HG02884 (cell line): ENCODE data around the gene CDCA4.

ENCODE experiments used
- ATAC-seq: cut with Tn5 transposase; IDR thresholded peaks from one replicate; pipeline ENCODE4 v1.9.1; 2021; ENCODE audit warnings: mild to moderate bottlenecking, moderate library complexity; ENCODE audit not compliant: unreplicated experiment

Gene CDCA4

GRCh38 chr14:105059035-105059924 lies 38.4 kb upstream of the CDCA4 start:
- ATAC-seq, result no peak

- ATAC-seq, result no peak
These were observed 37.7 kb upstream of the CDCA4 start for GRCh38 chr14:105058521-105059034.

- ATAC-seq, result no peak
These were observed 35.5 kb upstream of the CDCA4 start for GRCh38 chr14:105056303-105056831.

GRCh38 chr14:105055736-105056302 lies 34.9 kb upstream of the CDCA4 start:
- no peak for ATAC-seq

- no peak for ATAC-seq
These were observed 34.5 kb upstream of the CDCA4 start for GRCh38 chr14:105055334-105055733.

GRCh38 chr14:105053996-105054395 lies 33.1 kb upstream of the CDCA4 start:
- no peak for ATAC-seq

DNA sequence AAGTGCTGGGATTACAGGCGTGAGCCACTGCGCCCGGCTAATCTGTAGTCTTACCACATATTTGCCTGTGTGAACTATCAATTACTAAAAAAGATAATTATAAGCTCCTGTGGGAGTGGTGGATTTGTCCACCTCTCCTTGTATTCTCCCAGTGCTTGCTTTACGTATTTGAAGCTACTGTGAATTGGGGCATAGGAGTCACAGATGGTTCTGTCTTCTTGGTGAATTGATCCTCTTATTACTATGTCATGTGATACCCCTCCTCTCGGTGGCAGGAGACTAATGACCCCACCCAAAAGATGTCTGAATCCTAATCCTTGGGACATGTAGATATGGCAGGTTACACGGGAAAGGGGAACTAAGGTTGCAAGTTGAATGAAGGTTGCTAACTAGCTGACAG lies 32.5 kb upstream of the CDCA4 start:
- no peak for ATAC-seq

- no peak for ATAC-seq
These were observed 31.2 kb upstream of the CDCA4 start for GRCh38 chr14:105052110-105052458.

DNA sequence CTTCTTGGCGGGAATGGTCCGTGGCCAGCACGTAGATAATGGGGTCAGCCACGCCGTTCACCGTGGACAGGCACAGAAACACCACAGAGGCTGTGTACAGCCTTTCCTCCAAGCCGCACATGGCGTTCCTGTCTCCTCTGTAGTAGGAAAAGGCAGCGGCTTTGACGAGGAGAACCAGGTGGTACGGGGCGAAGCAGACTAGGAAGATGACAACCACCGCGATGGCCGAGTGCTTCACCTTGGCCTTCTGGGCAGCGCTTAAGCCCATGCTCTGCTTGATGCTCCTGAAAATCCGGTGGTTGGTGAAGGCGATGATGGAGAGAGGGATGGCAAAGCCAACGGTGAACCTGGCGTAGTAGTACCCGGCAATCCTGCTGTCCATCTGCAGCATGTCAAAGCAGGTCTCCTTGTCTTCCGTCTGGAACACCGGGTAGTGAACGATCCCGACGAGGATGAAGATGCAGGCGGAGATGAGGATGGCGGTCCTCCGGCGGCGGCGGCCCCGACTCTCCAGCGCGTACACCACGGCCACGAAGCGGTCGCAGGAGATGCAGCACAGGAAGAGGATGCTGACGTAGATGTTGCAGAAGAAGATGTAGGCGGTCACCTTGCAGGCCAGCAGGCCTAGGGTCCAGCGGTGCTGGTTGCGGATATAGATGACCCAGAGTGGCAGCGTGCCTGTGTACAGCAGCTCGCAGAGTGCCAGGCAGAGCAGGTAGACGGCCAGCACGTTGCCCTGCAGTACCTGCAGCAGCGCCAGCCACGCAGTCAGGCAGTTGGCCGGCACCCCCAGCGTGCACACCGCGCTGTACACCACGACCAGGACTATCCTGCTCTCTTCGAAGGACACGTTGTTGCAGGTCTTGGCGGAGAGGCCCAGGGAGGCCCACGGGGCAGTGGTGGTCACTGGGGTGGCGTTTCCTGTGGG lies 30.6 kb upstream of the CDCA4 start:
- no peak for ATAC-seq

GRCh38 chr14:105050551-105050897 lies 29.6 kb upstream of the CDCA4 start:
- ATAC-seq, result no peak

- no peak for ATAC-seq
These were observed 29.1 kb upstream of the CDCA4 start for GRCh38 chr14:105049753-105050550.

GRCh38 chr14:105047283-105048016 lies 26.6 kb upstream of the CDCA4 start:
- no peak for ATAC-seq

DNA sequence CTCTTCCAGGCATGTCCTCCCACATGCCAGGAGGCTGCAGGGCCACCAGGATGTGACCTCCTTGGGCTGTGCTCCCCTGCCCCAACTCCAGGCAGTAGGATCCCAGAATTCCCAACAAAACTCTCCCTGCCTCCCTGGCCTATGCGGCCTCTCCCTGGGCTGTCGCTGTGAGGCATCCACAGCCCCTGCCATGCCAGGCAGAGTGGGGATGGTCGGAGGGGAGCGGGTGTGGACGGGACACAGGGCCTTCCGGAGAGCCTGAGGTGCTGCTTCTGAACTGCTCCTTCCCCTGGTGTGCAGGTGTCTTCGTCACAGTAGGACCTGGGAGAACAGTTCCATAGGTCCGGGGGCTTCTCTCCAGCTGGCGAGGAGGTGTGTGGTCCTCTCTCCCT lies 26.0 kb upstream of the CDCA4 start:
- ATAC-seq, result no peak

DNA sequence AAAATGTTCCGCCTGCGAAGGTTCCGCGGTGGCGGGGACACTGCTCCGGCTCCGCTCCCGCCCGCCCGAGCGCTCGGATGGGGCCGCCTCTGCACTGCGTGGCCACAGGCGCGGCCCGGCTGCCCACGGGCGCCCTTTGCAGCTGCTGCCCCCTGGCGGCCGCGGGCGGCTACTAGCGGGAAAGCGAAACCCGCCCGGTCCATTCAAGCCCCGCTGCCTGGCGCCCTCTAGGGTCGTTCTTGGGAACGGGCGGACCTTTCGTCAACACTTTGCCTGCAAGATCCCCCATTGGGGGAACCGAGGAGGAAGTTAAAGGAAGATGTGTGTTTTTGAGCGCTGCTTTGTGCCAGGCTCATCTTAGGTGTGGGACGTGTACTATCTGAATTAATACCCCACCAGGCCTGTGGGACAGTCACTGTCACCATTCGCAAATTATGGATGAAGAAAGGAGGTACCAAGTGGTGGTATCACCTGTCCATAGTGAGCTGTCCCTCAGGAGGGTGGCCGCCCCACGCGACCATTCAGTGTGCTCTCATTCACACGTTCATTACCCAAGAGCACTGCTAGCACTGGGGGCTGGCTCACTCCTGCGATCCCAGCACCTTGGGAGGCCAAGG lies 24.9 kb upstream of the CDCA4 start:
- peak; percentile 73 for ATAC-seq

DNA sequence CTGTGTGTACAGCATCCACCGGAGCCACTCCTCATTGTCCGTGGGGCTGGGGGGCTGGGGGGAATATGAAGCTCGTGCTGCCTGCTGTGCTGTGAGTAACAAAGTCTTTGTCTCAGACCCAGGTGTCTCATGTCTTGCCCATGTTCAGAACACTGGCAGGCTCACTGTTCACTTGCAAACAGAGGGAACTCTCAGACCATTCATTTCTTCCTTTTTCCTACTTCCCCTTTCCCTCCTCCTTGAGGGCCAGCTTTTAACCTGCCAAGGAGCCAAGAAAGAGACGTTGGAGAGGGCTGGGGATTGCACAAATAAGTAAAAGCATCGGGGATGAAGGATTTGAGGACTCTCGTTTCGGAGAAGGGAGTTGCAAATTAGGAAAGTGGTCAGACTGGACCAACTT lies 22.8 kb upstream of the CDCA4 start:
- no peak for ATAC-seq

GRCh38 chr14:105042813-105043212 lies 21.9 kb upstream of the CDCA4 start:
- no peak for ATAC-seq

- ATAC-seq, result no peak
These were observed 21.2 kb upstream of the CDCA4 start for GRCh38 chr14:105041841-105042765.
